Glomerular visceral epithelial cell (primary cell): ENCODE results near the gene RPF1.
A peak's percentile ranks its signal among the peaks of the same experiment; 100 is the strongest.
"Not testable (repeated sequence)": the region's sequence is repeated elsewhere in the genome, so short reads cannot be mapped to it uniquely, and the experiment has no call there.

Experiments
- DNase-seq: peaks from one replicate; pipeline ENCODE4 v3.0.0-alpha.2; 2016; ENCODE audit errors: extremely low spot score

RPF1 gene, protein sequence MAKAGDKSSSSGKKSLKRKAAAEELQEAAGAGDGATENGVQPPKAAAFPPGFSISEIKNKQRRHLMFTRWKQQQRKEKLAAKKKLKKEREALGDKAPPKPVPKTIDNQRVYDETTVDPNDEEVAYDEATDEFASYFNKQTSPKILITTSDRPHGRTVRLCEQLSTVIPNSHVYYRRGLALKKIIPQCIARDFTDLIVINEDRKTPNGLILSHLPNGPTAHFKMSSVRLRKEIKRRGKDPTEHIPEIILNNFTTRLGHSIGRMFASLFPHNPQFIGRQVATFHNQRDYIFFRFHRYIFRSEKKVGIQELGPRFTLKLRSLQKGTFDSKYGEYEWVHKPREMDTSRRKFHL

DNA sequence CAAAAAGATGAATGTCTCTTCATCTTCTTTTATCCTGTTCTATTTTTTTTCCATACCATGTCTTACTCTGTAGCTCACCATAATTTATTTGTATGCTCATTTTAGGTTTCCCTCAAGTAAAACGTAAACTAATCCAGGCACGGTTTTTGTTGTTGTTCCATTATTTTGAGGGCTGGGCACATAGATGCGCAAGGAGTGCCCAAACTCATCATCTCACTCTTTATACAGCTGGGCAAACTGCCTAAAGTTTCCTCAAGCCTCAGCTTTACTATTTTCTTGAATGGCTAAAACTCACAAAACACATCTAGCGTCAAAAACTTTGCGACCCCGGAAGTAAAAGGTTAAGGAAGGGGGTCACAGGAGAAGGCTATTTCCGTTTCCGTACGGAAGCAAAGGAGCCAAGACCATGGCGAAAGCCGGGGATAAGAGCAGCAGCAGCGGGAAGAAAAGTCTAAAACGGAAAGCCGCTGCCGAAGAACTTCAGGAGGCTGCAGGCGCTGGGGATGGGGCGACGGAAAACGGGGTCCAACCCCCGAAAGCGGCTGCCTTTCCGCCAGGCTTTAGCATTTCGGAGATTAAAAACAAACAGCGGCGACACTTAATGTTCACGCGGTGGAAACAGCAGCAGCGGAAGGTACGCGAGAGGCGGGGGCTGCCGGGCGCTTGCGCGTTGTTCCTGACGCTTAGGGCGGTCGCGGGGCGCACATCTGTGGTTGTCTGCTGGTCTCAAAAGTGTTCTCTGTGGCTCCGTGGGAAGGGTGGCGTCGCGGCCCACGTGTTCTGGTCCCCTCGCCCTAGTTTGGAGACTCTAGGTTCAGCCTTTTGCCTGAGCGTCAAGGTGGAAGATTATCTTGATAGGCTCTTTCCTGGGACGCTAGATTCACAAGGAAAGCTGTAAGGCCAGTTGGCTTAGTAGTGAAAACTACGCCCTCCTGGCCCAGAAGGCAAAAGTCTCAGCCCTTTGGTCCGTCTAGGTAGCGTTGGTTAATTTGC lies at the start of gene RPF1:
RPF1 (plus strand) TSS at position 391 of the 993 bp plus-strand sequence; CDS start at position 407, 16 bp downstream.
- DNase-seq = peak; percentile 78

DNA sequence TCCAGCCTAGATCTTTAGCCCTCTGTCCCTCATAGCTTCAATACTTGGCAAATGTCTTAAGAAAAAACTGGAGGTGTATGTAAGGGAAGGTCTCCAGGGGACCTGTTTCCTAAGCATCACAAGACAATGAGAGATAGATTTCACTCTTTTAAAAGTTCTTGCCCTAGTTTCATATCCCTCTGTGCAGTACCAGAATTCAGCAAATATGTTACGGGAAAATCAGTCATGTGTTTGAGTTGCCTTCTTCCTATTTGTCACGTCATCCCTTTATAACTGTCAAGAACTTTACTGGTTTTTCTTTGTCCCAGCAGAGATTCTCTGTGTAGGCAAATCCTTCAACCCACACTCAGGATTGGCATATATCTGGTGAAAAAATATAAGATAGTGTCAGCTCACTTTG lies 48.5 kb upstream of the RPF1 start:
- no peak for DNase-seq

DNA sequence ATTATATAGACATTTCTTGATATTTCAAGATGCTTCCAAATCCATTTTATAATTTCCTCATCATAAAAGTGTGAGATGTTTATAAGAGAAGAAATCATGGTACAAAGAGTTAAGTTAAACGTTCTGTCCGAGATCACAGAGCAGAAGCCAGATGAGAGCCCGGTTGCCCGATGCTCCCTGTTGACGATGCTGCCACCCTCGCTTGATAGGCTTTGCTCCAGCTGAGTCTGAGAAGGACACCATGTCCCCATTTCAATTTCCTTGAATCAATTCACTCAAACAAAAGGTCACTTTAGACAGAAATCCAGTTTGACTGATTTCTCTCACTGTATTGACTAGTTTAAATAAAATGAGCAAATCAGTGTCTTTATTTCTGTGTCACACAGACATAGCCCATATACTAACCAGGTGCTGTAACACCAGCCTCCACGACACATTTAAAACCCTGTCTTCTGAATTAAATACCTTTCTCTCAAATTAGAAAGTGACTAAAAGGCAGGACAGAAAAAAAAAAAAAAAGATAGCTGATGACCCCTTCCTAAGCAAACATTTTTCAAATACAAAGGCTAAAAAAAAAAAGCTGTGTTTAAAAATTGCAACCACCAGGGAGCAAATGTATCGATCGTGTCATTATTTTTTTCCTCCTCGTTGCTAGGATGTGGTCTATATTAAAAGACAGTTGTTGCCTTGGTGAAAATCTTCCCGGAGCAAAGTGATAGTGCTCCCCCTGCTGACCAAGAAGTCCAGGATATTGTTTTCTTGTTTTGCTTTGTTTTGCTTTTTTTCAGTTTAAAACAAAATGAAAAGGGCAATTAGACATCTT lies 45.6 kb upstream of the RPF1 start:
- peak; percentile 73 for DNase-seq

DNA sequence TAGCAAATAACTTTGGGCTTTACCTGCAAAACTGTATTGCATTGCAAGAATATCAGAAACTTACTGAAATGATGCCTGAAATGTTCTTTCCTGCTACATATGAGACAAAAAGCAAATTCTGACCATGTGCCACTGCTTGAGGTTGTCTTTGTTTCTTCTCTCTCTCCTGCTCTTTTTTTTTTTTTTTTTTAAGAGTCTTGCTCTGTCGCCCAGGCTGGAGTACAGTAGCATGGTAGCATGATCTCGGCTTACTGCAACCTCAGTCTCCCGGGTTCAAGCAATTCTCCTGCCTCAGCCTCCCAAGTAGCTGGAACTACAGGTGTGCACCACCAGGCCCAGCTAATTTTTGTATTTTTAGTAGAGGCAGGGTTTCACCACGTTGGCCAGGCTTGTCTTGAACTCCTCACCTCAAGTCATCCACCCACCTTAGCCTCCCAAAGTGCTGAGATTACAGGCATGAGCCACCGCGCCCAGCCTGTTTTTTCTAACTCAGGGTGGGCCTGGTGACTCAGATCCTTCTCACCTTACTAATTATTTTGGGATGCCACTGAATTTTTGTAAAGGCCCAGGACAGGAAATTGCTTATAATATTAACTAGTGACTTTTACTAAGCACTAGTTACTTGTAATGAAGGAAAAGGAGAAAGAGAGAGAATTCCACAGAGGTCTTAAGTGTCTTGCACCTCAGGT lies 44.8 kb upstream of the RPF1 start:
- DNase-seq = no peak

DNA sequence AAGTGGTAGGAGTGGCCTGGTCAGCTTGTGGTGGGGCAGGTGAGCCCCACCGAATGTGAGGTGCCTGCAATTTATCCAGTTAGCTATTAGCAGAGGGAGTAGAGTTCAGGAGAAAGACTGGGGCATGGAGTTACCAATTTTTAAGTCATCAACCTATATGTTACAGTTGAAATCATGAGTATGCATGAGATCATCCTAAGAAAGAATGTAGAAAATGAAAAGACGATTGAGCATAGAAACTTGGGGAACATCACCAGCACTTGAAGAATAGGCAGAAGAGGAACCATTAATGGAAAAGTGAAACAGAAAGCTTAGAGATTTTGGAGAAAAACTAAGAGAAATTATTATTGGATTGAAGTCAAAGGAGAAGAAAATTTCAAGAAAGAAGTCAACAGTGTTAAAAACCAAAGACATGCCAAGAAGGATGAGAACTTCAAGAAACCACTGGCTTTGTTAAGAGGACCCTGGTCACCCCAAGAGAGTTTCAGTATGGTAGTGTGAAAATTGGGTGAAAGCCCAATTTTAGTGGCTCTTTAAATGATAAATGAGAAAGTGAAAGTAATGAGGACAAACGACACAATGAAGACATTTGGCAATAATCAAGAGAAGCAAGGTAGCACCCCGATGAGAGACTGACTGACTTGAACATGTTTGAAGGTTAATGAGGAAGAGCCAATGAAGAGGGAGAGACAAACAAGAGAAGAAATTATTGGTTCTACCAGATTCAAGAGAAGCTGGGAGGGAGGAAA lies 44.1 kb upstream of the RPF1 start:
- DNase-seq = no peak

DNA sequence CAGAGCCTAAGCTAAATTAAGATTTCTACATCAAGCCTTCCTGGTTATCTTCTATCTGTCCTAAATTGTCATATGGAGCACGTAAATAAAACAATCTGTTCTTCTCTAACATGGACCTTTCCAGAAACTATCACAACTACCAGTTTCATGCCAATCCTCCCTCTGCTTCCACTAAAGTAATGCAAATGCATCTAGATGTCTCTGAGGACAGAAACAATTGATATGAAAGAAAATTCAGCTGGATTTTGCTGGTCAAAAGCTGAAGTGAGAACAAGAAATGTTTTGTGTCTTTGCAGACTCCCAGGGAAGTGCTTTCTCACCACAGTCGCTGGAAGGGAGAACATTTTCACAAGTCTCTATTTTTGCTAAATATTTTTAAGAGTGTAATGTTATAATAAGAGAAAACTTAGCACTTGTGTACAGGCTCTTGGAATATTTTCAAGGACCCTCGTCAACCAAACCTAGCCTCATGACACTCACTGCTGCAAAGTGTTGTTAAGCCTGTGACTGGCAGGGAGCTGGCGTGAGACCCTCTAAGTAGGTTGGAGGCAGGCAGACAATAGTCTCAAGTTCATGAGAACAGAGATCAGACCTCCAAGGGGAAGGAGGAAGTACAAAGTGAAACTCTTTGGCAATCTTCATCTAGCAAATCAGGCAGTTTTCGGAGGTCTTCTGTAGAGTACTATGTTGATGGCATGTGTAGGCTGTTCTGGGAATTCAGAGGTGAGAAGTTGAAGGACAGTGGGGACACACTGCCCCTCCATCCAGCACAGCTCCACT lies 42.0 kb upstream of the RPF1 start:
- DNase-seq = no peak

DNA sequence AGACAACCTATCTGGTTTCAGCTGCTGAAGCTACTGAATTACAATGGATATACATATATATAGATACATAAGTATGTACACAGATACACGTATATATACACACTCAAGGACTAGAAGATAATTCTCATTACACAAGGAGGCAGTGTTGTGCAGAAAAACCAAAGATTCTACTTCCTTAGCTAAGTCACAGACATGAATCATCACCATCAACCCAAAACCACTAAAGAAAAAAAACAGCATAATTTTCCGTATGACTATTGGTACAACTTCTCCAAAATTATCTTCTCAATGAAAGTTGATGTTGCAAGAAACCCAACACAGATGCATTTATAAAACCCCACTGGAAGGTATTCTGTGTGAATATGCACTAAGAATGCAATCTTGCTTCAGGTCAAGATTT lies 36.8 kb upstream of the RPF1 start:
- DNase-seq = peak; percentile 72

DNA sequence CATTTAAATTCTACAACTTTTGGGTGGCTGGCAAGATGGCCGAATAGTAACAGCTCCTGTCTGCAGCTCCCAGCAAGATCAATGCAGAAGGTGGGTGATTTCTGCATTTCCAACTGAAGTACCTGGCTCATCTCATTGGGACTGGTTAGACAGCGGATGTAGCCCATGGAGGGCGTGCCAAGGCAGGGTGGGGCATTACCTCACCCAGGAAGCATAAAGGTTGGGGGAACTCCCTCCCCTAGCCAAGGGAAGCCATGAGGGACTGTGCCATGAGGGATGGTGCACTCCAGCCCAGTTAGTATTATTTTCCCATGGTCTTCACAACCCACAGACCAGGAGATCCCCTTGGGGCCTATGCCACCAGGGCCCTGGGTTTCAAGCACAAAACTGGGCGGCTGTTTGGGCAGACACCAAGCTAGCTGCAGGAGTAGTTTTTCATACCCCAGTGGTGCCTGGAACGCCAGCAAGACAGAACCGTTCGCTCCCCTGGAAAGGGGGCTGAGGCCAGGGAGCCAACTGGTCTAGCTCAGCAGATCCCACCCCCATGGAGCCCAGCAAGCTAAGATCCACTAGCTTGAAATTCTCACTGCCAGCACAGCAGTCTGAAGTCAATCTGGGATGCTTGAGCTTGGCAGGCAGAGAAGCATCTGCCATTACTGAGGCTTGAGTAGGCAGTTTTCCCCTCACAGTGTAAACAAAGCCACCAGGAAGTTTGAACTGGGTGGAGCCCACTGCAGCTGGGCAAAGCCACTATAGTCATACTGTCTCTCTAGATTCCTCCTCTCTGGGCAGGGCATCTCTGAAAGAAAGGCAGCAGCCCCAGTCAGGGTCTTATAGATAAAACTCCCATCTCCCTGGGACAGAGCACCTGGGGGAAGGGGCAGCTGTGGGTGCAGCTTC lies 36.1 kb upstream of the RPF1 start:
- not testable (repeated sequence) for DNase-seq

DNA sequence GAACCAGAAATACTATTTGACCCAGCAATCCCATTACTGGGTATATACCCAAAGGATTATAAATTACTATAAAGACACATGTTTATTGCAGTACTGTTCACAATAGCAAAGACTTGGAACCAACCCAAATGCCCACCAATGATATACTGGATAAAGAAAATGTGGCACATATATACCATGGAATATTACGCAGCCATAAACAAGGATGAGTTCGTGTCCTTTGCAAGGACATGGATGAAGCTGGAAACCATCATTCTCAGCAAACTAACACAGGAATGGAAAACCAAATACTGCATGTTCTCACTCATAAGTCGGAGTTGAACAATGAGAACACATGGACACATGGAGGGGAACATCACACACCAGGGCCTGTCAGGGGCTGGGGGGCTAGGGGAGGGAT lies 30.4 kb upstream of the RPF1 start:
- not testable (repeated sequence) for DNase-seq

DNA sequence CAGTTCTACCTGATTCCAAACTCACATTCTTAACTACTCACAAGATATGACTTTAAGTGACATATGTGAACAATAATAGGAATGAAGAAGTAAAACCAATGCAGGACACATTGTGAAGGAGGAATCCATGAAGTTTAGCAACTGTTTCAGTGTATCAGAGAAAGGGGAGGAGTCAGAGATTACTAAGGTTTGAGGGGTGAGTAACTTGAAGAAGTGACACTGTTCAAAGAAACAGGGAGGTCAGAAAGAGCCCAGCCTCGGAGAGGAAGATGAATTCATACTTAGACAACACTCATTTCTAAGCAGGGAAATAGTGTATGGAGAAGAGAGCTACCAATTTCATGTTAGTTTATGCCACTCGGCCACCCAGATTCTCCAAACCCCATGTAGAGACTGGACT lies 28.2 kb upstream of the RPF1 start:
- no peak for DNase-seq

DNA sequence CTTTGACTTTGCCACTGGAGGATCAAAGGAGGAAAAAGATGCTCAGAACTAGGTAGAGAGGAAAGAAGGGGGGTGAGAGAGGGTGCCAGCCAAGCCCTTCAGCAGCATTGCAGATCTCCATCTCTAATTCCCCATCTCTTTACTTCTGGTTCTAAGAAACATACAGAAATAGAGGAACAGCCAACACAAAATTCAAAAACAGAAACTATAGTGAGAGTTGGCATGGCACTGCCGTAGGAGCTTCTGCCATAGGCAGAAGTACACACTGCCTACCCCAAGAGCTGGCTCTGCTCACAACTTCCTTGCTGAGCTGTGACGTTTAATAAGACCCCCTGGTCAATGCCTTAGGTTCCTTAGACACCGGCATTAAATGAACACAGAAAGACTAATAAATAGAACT lies 26.6 kb upstream of the RPF1 start:
- no peak for DNase-seq

DNA sequence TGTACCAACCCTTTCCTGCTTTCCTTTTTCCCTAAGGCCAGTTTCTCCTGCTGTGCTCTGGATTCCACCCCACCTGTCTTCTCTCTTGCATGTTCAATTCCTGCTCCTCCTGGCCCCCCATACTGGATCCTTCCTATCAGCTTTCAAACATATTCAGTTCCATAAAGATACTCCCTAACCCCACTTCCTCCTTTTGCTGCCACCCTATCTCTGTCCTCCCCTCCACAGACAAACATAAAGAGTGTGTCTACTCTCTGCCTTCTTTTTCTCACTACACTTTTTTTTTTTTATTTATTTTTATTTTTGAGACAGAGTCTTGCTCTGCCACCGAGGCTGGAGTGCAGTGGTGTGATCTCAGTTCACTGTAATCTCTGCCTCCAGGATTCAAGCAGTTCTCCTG lies 16.9 kb upstream of the RPF1 start:
- DNase-seq = no peak

DNA sequence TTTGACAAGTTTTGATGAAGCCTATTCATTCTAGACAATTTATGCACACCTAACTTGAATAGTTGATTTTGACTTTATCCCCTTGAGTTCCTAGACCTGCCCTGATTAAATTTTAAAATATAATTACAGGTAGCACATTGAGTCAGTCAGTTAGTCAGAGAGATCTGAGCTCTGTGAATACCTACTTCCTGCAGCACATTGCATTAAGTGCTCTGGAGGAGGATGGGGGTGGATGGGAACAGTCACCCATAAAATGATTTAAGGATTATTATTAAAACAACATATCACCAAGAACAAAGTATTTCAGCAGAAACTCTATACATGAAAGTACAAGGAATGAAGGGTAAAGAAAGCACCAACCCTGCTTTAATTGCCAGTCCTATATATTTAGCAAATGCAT lies 11.8 kb upstream of the RPF1 start:
- no peak for DNase-seq

DNA sequence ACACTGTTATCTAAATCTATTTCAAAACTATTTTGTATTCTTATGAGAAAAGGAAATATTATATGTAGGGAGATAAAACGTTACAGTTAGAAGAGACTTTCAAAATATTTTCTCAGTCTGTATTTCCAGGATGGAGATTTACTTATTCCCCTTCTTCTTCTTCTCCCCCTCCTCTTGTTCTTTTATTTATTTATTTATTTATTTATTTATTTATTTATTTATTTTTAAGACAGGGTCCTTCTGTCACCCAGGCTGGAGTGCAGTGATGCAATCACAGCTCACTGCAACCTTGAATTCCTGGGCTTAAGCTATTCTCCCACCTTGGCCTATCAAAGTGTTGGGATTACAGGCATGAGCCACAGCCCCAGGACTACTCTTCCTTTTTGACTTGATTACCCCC lies 2.8 kb upstream of the RPF1 start:
- DNase-seq = no peak

DNA sequence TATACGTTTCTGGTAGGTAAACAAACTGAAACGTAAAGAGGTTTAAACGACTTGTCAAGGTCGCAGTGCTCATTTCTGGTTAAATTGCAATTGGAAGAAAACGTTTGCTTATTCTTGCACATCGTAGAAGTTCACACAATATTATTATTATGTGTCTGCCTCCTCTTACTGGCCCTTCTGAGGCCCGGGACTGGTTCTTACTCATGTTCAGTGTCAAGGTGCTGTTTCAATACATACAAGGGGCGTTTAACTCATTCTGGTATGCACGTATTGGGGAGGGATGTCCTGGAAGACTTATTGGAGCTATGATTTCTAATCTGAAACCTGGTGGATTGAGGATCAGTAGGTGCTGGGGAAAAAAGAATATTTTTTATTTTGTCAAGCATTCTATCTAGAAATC lies 932 bp downstream of the RPF1 start:
- DNase-seq = peak; percentile 6

DNA sequence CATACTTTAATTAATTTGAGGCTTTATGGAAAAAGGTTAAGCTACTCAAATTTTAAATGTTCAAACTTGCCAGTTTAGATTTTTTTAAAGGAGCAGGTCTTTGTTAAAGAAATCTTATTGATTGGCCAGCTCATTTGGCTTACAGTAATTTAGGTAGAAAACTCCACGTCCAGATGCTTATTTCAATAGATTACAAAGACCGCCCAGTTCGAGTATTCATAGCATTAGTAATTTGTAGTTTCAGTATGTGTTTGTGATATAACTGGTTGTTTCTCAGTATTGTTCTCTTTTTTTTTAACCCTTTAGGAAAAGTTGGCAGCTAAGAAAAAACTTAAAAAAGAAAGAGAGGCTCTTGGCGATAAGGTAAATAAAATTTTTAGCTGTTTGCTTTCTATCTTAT lies 1.6 kb downstream of the RPF1 start:
- no peak for DNase-seq

DNA sequence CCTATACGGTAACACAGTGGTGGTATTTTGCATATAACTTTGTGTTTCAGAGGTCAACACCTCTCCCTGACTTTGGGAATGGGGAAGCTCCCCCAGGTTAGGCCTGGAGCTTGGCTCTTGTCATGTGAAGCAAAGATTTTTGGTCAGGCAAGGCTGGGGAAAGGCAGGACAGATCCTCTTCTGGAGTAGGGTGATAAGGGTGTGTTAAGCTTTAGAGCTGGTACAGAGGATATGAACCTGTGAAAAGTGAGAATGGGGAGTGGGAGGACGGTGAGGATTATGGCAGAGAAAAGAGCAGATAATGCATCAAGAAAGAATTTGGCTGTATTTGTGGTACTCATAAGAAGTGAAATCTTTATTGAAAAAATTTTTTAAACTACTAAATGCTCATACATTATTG lies 2.3 kb downstream of the RPF1 start:
- no peak for DNase-seq

DNA sequence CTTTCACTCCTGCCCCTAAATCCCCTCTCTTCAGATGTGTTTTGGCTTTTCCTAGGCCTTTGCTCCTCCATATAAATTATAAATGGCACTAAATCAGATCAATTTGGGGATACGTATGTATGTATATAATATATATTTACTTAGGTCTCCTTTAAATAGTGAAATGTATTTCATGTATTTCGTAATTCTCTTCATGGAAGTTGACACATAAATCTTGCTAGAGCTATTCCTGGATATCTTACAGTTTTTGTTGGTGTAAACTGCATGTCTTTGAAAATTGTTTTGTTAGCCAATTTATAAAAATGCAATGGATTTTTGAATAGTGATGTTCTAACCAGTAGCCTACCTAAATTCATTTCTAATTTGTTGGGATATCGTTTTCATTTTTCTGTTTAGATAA lies 9.0 kb downstream of the RPF1 start:
- DNase-seq = no peak

DNA sequence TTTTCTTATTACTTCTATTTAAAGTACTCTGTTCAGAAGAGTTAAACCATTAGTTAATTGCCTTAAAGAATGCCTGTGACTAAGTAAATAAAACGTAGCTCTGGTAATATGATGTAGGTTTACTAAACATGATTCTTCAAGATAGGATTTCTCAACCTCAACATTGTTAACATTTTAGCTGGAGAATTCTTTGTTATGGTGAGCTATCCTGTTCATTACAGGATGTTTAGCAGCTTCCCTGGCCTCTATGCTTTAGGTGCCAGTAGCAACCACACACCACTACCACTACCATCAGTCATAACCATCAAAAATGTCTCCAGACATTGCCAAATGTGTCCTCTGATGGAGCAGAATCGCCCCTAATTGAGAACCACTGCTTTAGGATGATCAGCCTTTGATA lies 10.7 kb downstream of the RPF1 start:
- DNase-seq = no peak
